Prostate gland (tissue), 2 donors: ENCODE data around the gene PRRG2. TPM values are rescaled to one million over a fixed set of nuclear protein-coding genes. Genes with fewer than 3 reads are reported as not detected.

ENCODE experiments used
- DNase-seq: peaks from one replicate; pipeline ENCODE4 v3.0.0-alpha.2; 2019; ENCODE audit warnings: low spot score
- H3K27ac ChIP-seq, 2 donors: fragments of 200-600 bp; sonication (generic); 2 replicates each; pipeline ENCODE4 v1.5.1; 2017 to 2019
- H3K27me3 ChIP-seq: fragments of 200-600 bp; sonication (generic); replicated peaks from 2 replicates; pipeline ENCODE4 v1.5.1; 2019; ENCODE audit not compliant: insufficient read depth
- H3K36me3 ChIP-seq, 2 donors: fragments of 200-600 bp; sonication (generic); 1 replicate in 1 of 2; 2 replicates in 1 of 2; pipeline versions ENCODE4 v1.5.1 to v1.8.1; 2017 to 2019
- H3K4me1 ChIP-seq: fragments of 200-600 bp; sonication (generic); replicated peaks from 2 replicates; pipeline ENCODE4 v1.5.1; 2019
- H3K4me3 ChIP-seq, 2 donors: fragments of 200-600 bp; sonication (generic); 2 replicates each; pipeline ENCODE4 v1.5.1; 2017 to 2019
- H3K9me3 ChIP-seq: fragments of 200-600 bp; sonication (generic); 2 replicates; pipeline ENCODE4 v1.5.1; 2017
- POLR2A ChIP-seq: fragments of 450-650 bp; IDR thresholded peaks from one replicate; pipeline ENCODE4 v1.6.1; 2016; ENCODE audit warnings: antibody characterized with exemption, mild to moderate bottlenecking
- POLR2AphosphoS5 ChIP-seq: sonication (generic); formaldehyde crosslinking; IDR thresholded peaks from one replicate; pipeline ENCODE4 v1.6.1; 2017; ENCODE audit warnings: antibody characterized with exemption
- WGBS: methylation state at CpG from one replicate; pipeline ENCODE4 v1.1.5; 2018; 5-methylcytosine and 5-hydroxymethylcytosine counted together
- intact Hi-C: fragments of 100-400 bp; cut with DNase I; formaldehyde crosslinking; loops from one replicate; pipeline ENCODE4 v1.14.2; 2022
- total RNA-seq, 2 donors: library from RNA; depleted of rRNA; stranded (reverse); fragments of >200 nt; gene quantifications; one replicate each; pipeline ENCODE4 v1.1.0, GENCODE V29; 2016
- TF ChIP-seq, protein P1 (sequence below), 4 experiments: fragments of 200-600 bp in 2 of 4; fragments of 450-650 bp in 2 of 4; sonication (generic) in 2 of 4; IDR thresholded peaks; 1 replicate in 3 of 4; 2 replicates in 1 of 4; pipeline ENCODE4 v1.5.1; 2016 to 2019; ENCODE audit warnings: antibody characterized with exemption in 4 of 4, mild to moderate bottlenecking in 2 of 4, moderate library complexity in 2 of 4

The PRRG2 gene
- total RNA-seq, 2 donors from 2014 or later: 8.1 to 22.5 TPM

DNA sequence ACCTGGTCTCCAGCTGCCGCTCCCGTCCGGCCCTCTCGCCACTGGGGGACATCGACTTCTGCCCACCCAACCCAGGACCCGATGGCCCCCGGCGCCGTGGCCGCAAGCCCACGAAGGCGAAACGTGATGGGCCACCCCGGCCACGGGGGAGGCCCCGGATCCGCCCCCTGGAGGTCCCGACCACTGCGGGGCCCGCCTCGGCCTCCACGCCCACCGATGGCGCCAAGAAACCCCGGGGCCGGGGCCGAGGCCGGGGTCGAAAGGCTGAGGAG is 16.5 kb downstream of the PRRG2 start:
- H3K4me3 ChIP-seq: no peak overlapping the region
- no peaks in the 10 kb centered on the region for H3K27me3 ChIP-seq
- 92% methylated on average over 27 of the region's 29 CpGs for WGBS
- H3K9me3 ChIP-seq: no peaks in the 10 kb centered on the region
- no peak overlapping the region for H3K27ac ChIP-seq
- H3K4me1 ChIP-seq: peaks cover 3% of the 10 kb centered on the region
- DNase-seq: no peak
- peaks cover 21 to 30% of the 10 kb centered on the region in 2 donors for H3K36me3 ChIP-seq
- no peak for TF ChIP-seq POLR2A
- intact Hi-C loops: no loop called here

GRCh38 chr19:49599378-49600295 is 18.5 kb downstream of the PRRG2 start:
- peaks cover 19 to 26% of the 10 kb centered on the region in 2 donors for H3K36me3 ChIP-seq
- no peak overlapping the region for H3K4me3 ChIP-seq
- no peaks in the 10 kb centered on the region for H3K9me3 ChIP-seq
- 92% methylated on average over 24 of the region's 26 CpGs for WGBS
- H3K27ac ChIP-seq: no peak overlapping the region
- H3K4me1 ChIP-seq: no peaks in the 10 kb centered on the region
- intact Hi-C loops: no loop called here
- no peak for TF ChIP-seq POLR2A
- TF ChIP-seq POLR2AphosphoS5: no peak
- TF ChIP-seq, protein P1, sequence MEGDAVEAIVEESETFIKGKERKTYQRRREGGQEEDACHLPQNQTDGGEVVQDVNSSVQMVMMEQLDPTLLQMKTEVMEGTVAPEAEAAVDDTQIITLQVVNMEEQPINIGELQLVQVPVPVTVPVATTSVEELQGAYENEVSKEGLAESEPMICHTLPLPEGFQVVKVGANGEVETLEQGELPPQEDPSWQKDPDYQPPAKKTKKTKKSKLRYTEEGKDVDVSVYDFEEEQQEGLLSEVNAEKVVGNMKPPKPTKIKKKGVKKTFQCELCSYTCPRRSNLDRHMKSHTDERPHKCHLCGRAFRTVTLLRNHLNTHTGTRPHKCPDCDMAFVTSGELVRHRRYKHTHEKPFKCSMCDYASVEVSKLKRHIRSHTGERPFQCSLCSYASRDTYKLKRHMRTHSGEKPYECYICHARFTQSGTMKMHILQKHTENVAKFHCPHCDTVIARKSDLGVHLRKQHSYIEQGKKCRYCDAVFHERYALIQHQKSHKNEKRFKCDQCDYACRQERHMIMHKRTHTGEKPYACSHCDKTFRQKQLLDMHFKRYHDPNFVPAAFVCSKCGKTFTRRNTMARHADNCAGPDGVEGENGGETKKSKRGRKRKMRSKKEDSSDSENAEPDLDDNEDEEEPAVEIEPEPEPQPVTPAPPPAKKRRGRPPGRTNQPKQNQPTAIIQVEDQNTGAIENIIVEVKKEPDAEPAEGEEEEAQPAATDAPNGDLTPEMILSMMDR (IDR thresholded peaks at IDR 0.05): no peak
- no peaks in the 10 kb centered on the region for H3K27me3 ChIP-seq
- DNase-seq: no peak

GRCh38 chr19:49601482-49602038 is 20.4 kb downstream of the PRRG2 start:
- no peaks in the 10 kb centered on the region for H3K27me3 ChIP-seq
- intact Hi-C loops: no loop called here
- no peaks in the 10 kb centered on the region for H3K4me1 ChIP-seq
- TF ChIP-seq, protein P1 (IDR thresholded peaks at IDR 0.05): no peak
- TF ChIP-seq POLR2AphosphoS5: no peak
- TF ChIP-seq POLR2A: no peak
- no peak overlapping the region for H3K27ac ChIP-seq
- 95% methylated on average over 38 of the region's 38 CpGs for WGBS
- H3K9me3 ChIP-seq: no peaks in the 10 kb centered on the region
- H3K36me3 ChIP-seq: peaks cover 7 to 11% of the 10 kb centered on the region in 2 donors
- no peak overlapping the region for H3K4me3 ChIP-seq
- DNase-seq: no peak

- Histone ChIP-seq H3K36me3 (peaks cover 7 to 11% of the 10 kb centered on the region in 2 donors), H3K4me3 (no peak overlapping the region), H3K4me1 (no peaks in the 10 kb centered on the region), H3K27me3 (no peaks in the 10 kb centered on the region), H3K9me3 (no peaks in the 10 kb centered on the region), H3K27ac (no peak overlapping the region)
- WGBS: 100% methylated on average over 2 of the region's 2 CpGs
- DNase-seq: no peak
- TF ChIP-seq, protein P1 (IDR thresholded peaks at IDR 0.05): no peak
- TF ChIP-seq POLR2A: no peak
- no peak for TF ChIP-seq POLR2AphosphoS5
- intact Hi-C loops: no loop called here
These were observed 21.7 kb downstream of the PRRG2 start for GRCh38 chr19:49602806-49603205.

DNA sequence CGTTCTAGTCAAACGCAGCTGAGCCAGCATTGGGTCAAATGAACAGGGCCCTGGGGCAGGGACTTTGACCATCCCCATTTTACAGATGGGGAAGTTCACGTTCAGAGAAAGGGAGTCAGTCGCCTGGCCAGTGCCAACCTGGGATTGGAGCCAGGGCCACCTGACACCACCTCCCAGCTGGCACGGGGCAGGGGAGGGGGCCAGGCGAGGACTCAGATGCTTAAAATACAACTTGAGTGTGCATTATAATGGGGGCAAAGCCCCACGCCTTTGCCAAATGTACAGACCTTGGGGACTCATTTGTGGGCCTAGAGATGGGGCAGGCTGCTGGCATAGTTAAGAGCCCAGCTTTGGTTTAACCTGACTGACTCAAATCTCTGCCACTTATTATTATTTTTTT is 24.5 kb downstream of the PRRG2 start:
- H3K36me3 ChIP-seq: peaks cover 0 to 5% of the 10 kb centered on the region in 2 donors
- TF ChIP-seq POLR2AphosphoS5 (no peak), POLR2A (no peak)

More for the DNA sequence above, 24.5 kb downstream of the PRRG2 start:
- Histone ChIP-seq H3K27ac (no peak overlapping the region), H3K9me3 (no peaks in the 10 kb centered on the region), H3K4me1 (no peaks in the 10 kb centered on the region), H3K27me3 (no peaks in the 10 kb centered on the region), H3K4me3 (no peak overlapping the region)
- WGBS: 69% methylated on average over 7 of the region's 7 CpGs
- intact Hi-C loops: no loop called here
- DNase-seq: no peak
